GM19438 (cell line): ENCODE data around the gene FMNL1.

Source experiments
- ATAC-seq: cut with Tn5 transposase; IDR thresholded peaks from one replicate; pipeline ENCODE4 v1.9.1; 2021; ENCODE audit warnings: low read depth; ENCODE audit not compliant: unreplicated experiment

The FMNL1 gene

GRCh38 chr17:45255358-45255757 is 33.7 kb downstream of the FMNL1 start:
- no peak for ATAC-seq

GRCh38 chr17:45256114-45256966 is 34.7 kb downstream of the FMNL1 start:
- ATAC-seq = no peak

- no peak for ATAC-seq
Measured at GRCh38 chr17:45257115-45257514, 35.4 kb downstream of the FMNL1 start.

GRCh38 chr17:45258981-45259380 is 37.3 kb downstream of the FMNL1 start:
- no peak for ATAC-seq

GRCh38 chr17:45260204-45260783 is 38.6 kb downstream of the FMNL1 start:
- ATAC-seq = no peak

GRCh38 chr17:45261577-45262515 is 40.2 kb downstream of the FMNL1 start, which contains the start of gene SPATA32:
SPATA32 (minus strand) TSS chr17:45262094; CDS start chr17:45262016, 78 bp downstream.
- ATAC-seq = no peak

GRCh38 chr17:45262516-45263476 is 41.1 kb downstream of the FMNL1 start:
- ATAC-seq = no peak

GRCh38 chr17:45263477-45263860 is 41.8 kb downstream of the FMNL1 start:
- ATAC-seq = no peak

- no peak for ATAC-seq
Measured at GRCh38 chr17:45264430-45264829, 42.7 kb downstream of the FMNL1 start.

- no peak for ATAC-seq
Measured at GRCh38 chr17:45264988-45265387, 43.3 kb downstream of the FMNL1 start.

GRCh38 chr17:45265821-45266220 is 44.1 kb downstream of the FMNL1 start:
- ATAC-seq = no peak

- no peak for ATAC-seq
Measured at GRCh38 chr17:45266372-45266926, 44.8 kb downstream of the FMNL1 start.

- ATAC-seq = no peak
Measured at GRCh38 chr17:45267436-45268055, 45.9 kb downstream of the FMNL1 start.

GRCh38 chr17:45269912-45270311 is 48.2 kb downstream of the FMNL1 start:
- no peak for ATAC-seq

GRCh38 chr17:45270828-45271418 is 49.2 kb downstream of the FMNL1 start:
- no peak for ATAC-seq

GRCh38 chr17:45271603-45272002 is 49.9 kb downstream of the FMNL1 start:
- ATAC-seq = no peak

GRCh38 chr17:45273551-45273957 is 51.9 kb downstream of the FMNL1 start:
- no peak for ATAC-seq

GRCh38 chr17:45274033-45274432 is 52.3 kb downstream of the FMNL1 start:
- no peak for ATAC-seq

- no peak for ATAC-seq
Measured at GRCh38 chr17:45276031-45276430, 54.3 kb downstream of the FMNL1 start.
